GM10266 (cell line): ENCODE results near the gene SNX32.
"Not testable (repeated sequence)": the region's sequence is repeated elsewhere in the genome, so short reads cannot be mapped to it uniquely, and the experiment has no call there.

Experiments
- DNase-seq: peaks from one replicate; pipeline ENCODE4 v3.0.0; 2012; ENCODE audit errors: extremely low spot score
- CTCF ChIP-seq: IDR thresholded peaks from 2 replicates; pipeline ENCODE4 v1.5.1; 2012; ENCODE audit warnings: mild to moderate bottlenecking, low read depth; ENCODE audit not compliant: control insufficient read depth, insufficient read depth; ENCODE audit errors: missing control alignments

The SNX32 gene

GRCh38 chr11:65821107-65821506 is 12.7 kb upstream of the SNX32 start:
- no peak for DNase-seq
- no peak for TF ChIP-seq CTCF

- TF ChIP-seq CTCF = no peak
- no peak for DNase-seq
Measured at GRCh38 chr11:65822776-65823528, 10.8 kb upstream of the SNX32 start.

GRCh38 chr11:65826984-65827735 is 6.6 kb upstream of the SNX32 start:
- DNase-seq = no peak
- TF ChIP-seq CTCF = no peak

- TF ChIP-seq CTCF = no peak
- no peak for DNase-seq
Measured at GRCh38 chr11:65829459-65829858, 4.3 kb upstream of the SNX32 start.

GRCh38 chr11:65832231-65832630 is 1.5 kb upstream of the SNX32 start:
- DNase-seq = not testable (repeated sequence)

GRCh38 chr11:65834202-65834601 is 439 bp downstream of the SNX32 start:
- DNase-seq = no peak
- TF ChIP-seq CTCF = no peak

GRCh38 chr11:65842144-65842543 is 8.4 kb downstream of the SNX32 start:
- DNase-seq = no peak
- TF ChIP-seq CTCF = no peak
